ENCODE measurements around the gene TRIO. TPM values are rescaled to one million over a fixed set of nuclear protein-coding genes. Genes with fewer than 3 reads are reported as not detected.

The TRIO gene
- total and polyA plus RNA-seq, 7 donors, result 18.5 to 77.5 (median 35.0) TPM

- peaks cover 0 to 9% of the 10 kb centered on the region in 2 donors for H3K36me3 ChIP-seq (ENCODE audit: insufficient read depth in 1 of 2, low read depth in 1 of 2)
- H3K9me3 ChIP-seq, result no peaks in the 10 kb centered on the region
- DNase-seq, result no peak
- H3K4me1 ChIP-seq, result peaks cover 12% of the 10 kb centered on the region
- no peak for TF ChIP-seq CTCF (IDR thresholded peaks at IDR 0.05)
- WGBS, 3 donors, result 58 to 62% (median 59%) methylated on average over 10 of the region's 10 CpGs
- H3K4me3 ChIP-seq, result peak overlapping the region; percentile 53
- intact Hi-C loops (cut with DNase I), result no loop called here
- H3K27ac ChIP-seq, result peak overlapping the region; percentile 62
- ATAC-seq, result peak in 1 of 4 donors; percentile 19
- H3K27me3 ChIP-seq (ENCODE audit: insufficient read depth in 3 of 3, low read length in 2 of 3), result no peaks in the 10 kb centered on the region
Observed at GRCh38 chr5:14440223-14440581, 297.1 kb downstream of the TRIO start.

DNA sequence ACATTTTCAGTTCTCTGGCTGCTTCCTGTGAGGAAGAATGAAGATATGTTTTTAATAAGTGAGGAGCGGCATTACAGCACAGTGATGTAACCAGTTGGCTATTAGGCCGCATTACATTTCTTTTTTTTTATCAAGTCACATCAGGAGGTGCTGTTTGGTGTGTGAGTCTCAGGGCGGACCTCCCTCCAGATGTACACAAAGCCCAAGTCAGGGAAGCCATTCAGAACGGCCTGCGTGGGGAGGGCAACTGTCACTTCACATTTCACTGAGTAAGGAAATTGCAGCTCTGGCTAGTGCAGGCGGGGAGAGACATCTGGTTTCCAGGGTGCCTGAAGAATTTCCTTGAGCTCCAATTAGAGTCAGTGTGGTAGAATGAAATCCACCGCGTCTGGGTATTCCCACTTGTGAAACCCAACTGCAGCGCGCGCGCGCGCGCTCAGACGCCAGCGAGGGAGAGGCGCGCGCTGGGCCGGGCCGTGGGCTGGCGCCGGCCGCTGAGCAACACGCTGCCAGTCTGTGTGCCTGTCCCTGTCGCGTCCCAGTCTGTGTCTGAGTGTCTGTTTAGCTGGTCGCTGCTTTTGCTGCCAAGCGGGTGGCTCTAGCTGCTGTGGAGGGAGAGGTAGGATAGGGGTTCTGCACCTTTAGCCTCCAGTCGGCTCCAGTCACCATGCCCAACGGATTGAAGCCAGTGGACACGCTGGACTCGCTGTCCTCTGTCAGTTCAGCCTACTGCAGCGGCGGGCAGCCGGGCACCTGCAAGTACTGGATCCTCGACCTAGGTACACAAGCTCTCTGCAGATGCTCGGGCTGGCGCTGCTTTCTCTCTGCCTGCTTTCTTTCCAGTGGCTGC is 297.7 kb downstream of the TRIO start:
- H3K27ac ChIP-seq, result peak overlapping the region; percentile 62
- H3K36me3 ChIP-seq (ENCODE audit: insufficient read depth in 1 of 2, low read depth in 1 of 2), result peaks cover 0 to 9% of the 10 kb centered on the region in 2 donors
- ATAC-seq, result peak; percentile 87 to 97 (median 94)
- peak; percentile 79 to 80 for DNase-seq
- H3K27me3 ChIP-seq (ENCODE audit: insufficient read depth in 3 of 3, low read length in 2 of 3), result no peaks in the 10 kb centered on the region
- no peaks in the 10 kb centered on the region for H3K9me3 ChIP-seq
- H3K4me1 ChIP-seq, result peaks cover 17% of the 10 kb centered on the region
- peak overlapping the region; percentile 53 for H3K4me3 ChIP-seq
- intact Hi-C loops (cut with DNase I), result no loop called here
- no peak for TF ChIP-seq CTCF (IDR thresholded peaks at IDR 0.05)
- 21 to 31% (median 25%) methylated on average over 40 of the region's 40 CpGs for WGBS, 3 donors

GRCh38 chr5:14441641-14442040 is 298.5 kb downstream of the TRIO start:
- intact Hi-C loops (cut with DNase I), result no loop called here

GRCh38 chr5:14442536-14442935 is 299.4 kb downstream of the TRIO start:
- ATAC-seq, result no peak
- TF ChIP-seq CTCF (IDR thresholded peaks at IDR 0.05), result no peak
- no peak overlapping the region for H3K27ac ChIP-seq
- peak overlapping the region; percentile 53 for H3K4me3 ChIP-seq
- H3K9me3 ChIP-seq, result no peaks in the 10 kb centered on the region
- H3K4me1 ChIP-seq, result peaks cover 21% of the 10 kb centered on the region
- DNase-seq, result no peak
- no peaks in the 10 kb centered on the region for H3K27me3 ChIP-seq (ENCODE audit: insufficient read depth in 3 of 3, low read length in 2 of 3)
- intact Hi-C loops (cut with DNase I), result no loop called here
- WGBS, 3 donors, result 73 to 79% (median 74%) methylated on average over 5 of the region's 5 CpGs
- H3K36me3 ChIP-seq (ENCODE audit: insufficient read depth in 1 of 2, low read depth in 1 of 2), result peaks cover 0 to 6% of the 10 kb centered on the region in 2 donors

More at GRCh38 chr5:14441641-14442040, 298.5 kb downstream of the TRIO start:
- no peak for ATAC-seq
- H3K36me3 ChIP-seq (ENCODE audit: insufficient read depth in 1 of 2, low read depth in 1 of 2), result peaks cover 0 to 9% of the 10 kb centered on the region in 2 donors
- no peak for DNase-seq
- peak overlapping the region; percentile 53 for H3K4me3 ChIP-seq
- H3K27ac ChIP-seq, result no peak overlapping the region
- TF ChIP-seq CTCF (IDR thresholded peaks at IDR 0.05), result no peak
- H3K9me3 ChIP-seq, result no peaks in the 10 kb centered on the region
- no peaks in the 10 kb centered on the region for H3K27me3 ChIP-seq (ENCODE audit: insufficient read depth in 3 of 3, low read length in 2 of 3)
- H3K4me1 ChIP-seq, result peaks cover 20% of the 10 kb centered on the region
- WGBS, 3 donors, result 53 to 67% (median 61%) methylated on average over 4 of the region's 4 CpGs

All from psoas muscle (tissue), 8 donors.